Thyroid gland (tissue), 4 donors: ENCODE data around the gene HSF5.

Experiments used
- CTCF ChIP-seq, 6 experiments: fragments of 200-600 bp in 3 of 6; fragments of 450-650 bp in 3 of 6; sonication (generic) in 3 of 6; IDR thresholded peaks; one replicate each; pipeline ENCODE4 v1.5.1; 2016 to 2019; ENCODE audit warnings: antibody characterized with exemption in 6 of 6, mild to moderate bottlenecking in 2 of 6, inconsistent platforms in 1 of 6, moderate library complexity in 1 of 6
- POLR2A ChIP-seq, 2 donors: fragments of 450-650 bp; IDR thresholded peaks; one replicate each; pipeline ENCODE4 v1.6.1; 2017; ENCODE audit warnings: antibody characterized with exemption in 2 of 2, mild to moderate bottlenecking in 2 of 2, moderate library complexity in 1 of 2

DNA sequence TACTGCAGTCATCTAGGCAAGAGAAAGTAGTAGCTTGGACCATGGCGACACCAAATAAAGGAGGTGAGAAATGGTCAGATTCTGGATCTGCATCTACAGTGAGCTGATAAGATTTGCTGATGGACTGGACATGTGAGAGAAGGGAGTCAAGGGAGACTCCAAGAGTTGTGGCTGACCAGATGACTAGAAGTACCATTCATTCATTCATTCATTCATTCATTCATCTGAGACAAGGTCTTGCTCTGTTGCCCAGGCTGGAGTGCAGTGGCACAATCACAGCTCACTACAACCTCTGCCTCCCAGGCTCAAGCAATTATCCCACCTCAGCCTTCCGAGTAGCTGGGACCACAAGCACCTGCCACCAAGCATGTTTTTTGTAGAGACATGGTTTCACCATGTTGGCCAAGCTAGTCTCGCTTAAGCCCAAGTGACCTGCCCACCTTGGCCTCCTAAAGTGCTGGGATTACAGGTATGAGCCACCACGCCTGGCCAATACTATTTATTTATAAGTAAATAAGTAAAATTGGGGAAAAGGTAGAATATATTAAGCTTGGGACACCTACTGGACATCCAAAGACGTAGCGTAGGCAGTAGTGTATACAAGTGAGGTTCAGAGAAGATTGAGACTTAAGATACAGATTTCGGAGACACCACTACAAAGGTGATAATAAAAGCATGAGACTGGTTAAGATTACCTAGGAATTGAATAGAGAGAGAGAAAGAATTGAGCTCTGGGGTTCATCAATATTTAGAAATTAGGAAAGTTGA is 55.2 kb downstream of the HSF5 start:
- TF ChIP-seq CTCF (IDR thresholded peaks at IDR 0.05), result no peak
- TF ChIP-seq POLR2A (IDR thresholded peaks at IDR 0.05), result no peak
